ENCODE measurements around the gene RECQL5. TPM values are rescaled to one million over a fixed set of nuclear protein-coding genes. Genes with fewer than 3 reads are reported as not detected.

RECQL5 gene
- total RNA-seq, 3 donors from 2014 or later: 29.3 to 41.9 (median 30.1) TPM

GRCh38 chr17:75629157-75629556, 37.8 kb downstream of the RECQL5 start:
- no peaks in the 10 kb centered on the region for H3K9me3 ChIP-seq
- ATAC-seq (no peak), DNase-seq (no peak)
- intact Hi-C loops (cut with DNase I, micrococcal nuclease): no loop called here
- no peaks in the 10 kb centered on the region for H3K36me3 ChIP-seq (ENCODE audit: low read depth)
- peaks cover 17% of the 10 kb centered on the region for H3K4me1 ChIP-seq (ENCODE audit: low read depth)
- TF ChIP-seq, protein P1, sequence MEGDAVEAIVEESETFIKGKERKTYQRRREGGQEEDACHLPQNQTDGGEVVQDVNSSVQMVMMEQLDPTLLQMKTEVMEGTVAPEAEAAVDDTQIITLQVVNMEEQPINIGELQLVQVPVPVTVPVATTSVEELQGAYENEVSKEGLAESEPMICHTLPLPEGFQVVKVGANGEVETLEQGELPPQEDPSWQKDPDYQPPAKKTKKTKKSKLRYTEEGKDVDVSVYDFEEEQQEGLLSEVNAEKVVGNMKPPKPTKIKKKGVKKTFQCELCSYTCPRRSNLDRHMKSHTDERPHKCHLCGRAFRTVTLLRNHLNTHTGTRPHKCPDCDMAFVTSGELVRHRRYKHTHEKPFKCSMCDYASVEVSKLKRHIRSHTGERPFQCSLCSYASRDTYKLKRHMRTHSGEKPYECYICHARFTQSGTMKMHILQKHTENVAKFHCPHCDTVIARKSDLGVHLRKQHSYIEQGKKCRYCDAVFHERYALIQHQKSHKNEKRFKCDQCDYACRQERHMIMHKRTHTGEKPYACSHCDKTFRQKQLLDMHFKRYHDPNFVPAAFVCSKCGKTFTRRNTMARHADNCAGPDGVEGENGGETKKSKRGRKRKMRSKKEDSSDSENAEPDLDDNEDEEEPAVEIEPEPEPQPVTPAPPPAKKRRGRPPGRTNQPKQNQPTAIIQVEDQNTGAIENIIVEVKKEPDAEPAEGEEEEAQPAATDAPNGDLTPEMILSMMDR (IDR thresholded peaks at IDR 0.05): no peak
- H3K4me3 ChIP-seq: no peak overlapping the region

GRCh38 chr17:75628425-75628824, 38.5 kb downstream of the RECQL5 start:
- Histone ChIP-seq H3K9me3 (no peaks in the 10 kb centered on the region), H3K36me3 (ENCODE audit: low read depth) (no peaks in the 10 kb centered on the region), H3K4me3 (no peak overlapping the region), H3K4me1 (ENCODE audit: low read depth) (peaks cover 10% of the 10 kb centered on the region)
- ATAC-seq: no peak
- TF ChIP-seq, protein P1 (IDR thresholded peaks at IDR 0.05): no peak
- DNase-seq: no peak
- intact Hi-C loops (cut with DNase I, micrococcal nuclease): no loop called here

DNA sequence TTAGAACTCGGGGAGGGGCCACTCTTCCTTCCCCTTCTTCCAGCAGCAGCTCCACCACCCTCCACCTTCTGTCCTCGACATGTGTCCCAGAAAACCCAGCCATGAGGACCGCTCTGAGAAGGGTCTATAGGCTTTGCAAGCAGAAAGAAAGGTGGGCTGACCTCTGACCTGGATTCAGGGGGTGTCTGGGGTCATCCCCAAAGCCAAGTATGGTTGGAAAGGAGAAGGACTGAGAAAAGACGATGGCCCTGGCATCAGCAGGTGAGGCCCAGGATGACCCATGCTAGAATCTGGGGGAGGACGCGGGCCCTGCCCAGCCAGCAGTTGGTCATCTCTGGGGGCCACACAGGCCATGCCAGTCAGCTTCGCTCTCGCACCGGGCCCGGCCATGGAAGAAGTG, 39.9 kb downstream of the RECQL5 start:
- ATAC-seq (no peak), DNase-seq (no peak)
- H3K9me3 ChIP-seq: no peaks in the 10 kb centered on the region
- no peaks in the 10 kb centered on the region for H3K4me1 ChIP-seq (ENCODE audit: low read depth)
- H3K4me3 ChIP-seq: no peak overlapping the region
- intact Hi-C loops (cut with DNase I, micrococcal nuclease): no loop called here
- TF ChIP-seq, protein P1 (IDR thresholded peaks at IDR 0.05): no peak
- H3K36me3 ChIP-seq (ENCODE audit: low read depth): no peaks in the 10 kb centered on the region

DNA sequence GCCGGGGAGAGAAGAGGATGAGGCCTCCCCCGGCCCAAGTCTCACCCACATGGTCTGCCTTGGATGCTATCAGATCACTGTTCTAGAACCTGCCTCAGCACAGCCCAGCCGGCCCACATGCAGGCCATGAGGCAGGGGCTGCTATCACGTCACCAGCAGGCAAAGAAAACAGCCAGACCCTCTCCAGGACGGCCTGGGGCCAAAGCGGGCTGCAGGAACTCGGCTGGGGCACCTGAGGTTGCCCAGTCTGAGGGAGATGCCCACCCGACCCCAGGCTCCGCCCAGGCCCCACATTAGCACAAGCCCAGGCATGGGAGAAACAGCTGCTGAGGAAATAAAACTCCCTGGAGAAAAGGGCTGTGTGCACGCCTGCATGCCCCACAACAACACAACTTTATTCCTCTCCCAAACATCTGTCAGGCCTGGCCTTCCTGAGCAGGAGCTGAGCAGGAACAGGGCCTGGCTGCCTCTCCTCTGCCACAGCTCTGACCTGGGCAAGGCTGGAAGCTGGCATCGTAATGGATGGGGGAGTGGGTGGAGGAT, 40.4 kb downstream of the RECQL5 start:
- TF ChIP-seq, protein P1 (IDR thresholded peaks at IDR 0.05): no peak
- H3K4me1 ChIP-seq (ENCODE audit: low read depth): no peaks in the 10 kb centered on the region
- no peak overlapping the region for H3K4me3 ChIP-seq
- ATAC-seq (no peak), DNase-seq (no peak)
- H3K36me3 ChIP-seq (ENCODE audit: low read depth): no peaks in the 10 kb centered on the region
- H3K9me3 ChIP-seq: no peaks in the 10 kb centered on the region
- intact Hi-C loops (cut with DNase I, micrococcal nuclease): no loop called here

DNA sequence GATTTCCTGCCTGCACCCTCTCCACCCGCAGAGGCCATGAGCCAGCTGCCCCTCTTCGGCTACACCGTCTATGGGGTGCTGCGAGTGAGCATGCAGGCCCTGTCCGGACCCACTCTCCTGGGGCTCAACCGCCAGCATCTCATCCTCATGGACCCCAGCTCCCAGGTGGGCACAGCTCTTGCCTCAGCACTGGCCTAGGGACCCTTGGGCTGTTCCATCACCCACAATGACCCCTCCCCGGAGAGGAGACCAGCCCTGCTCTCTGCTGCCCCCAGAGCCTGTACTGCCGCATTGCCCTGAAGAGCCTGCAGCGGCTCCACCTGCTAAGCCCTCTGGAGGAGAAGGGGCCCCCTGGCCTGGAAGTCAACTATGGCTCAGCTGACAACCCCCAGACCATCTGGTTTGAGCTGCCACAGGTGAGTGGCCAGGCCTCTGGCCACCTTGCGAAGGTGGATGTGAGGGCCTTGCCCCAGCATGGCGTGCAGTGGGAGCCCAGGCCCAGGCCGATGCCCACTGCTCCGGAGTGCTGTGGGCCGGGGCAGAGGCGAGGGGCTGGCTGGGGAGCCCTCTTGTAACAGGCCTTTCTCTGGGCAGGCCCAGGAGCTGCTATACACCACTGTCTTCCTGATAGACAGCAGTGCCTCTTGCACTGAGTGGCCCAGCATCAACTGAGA, 41.0 kb downstream of the RECQL5 start:
- ATAC-seq (peak; percentile 38), DNase-seq (no peak)
- Histone ChIP-seq H3K4me1 (ENCODE audit: low read depth) (no peaks in the 10 kb centered on the region), H3K9me3 (no peaks in the 10 kb centered on the region), H3K4me3 (no peak overlapping the region), H3K36me3 (ENCODE audit: low read depth) (no peaks in the 10 kb centered on the region)
- TF ChIP-seq, protein P1 (IDR thresholded peaks at IDR 0.05): peak; percentile 24
- intact Hi-C loops (cut with DNase I, micrococcal nuclease): no loop called here
